Measurements from ENCODE around the gene PLD4.

GRCh38 chr14:104932676-104933631 is 8.3 kb downstream of the PLD4 start:
- peak; percentile 44 for TF ChIP-seq CTCF (conservative IDR thresholded peaks at IDR 0.05; ENCODE audit: low read length)
- no peak for TF ChIP-seq EZH2phosphoT487 (IDR thresholded peaks at IDR 0.05; ENCODE audit: borderline replicate concordance)

Data from Loucy (cell line).